ENCODE data around the gene DMRTB1.

DNA sequence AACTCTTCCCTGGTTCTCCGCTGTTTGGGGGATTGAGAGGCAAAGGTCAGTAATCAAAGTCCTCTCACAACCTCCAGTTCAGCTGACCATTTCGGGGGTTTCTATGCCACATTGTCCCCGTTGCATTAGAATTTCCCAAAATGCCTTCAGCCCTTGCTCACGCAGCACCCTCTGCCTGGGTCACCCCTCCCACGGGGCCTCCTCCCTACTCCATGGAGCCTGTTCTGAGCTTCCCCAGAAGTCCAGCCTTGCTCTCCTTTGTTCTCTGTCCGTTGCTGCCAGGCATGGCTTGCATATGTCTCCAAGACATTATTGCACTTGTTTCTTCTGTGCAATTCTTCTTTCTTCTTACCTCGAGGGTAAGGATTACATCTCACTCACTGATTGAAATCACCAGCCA, 16.5 kb downstream of the DMRTB1 start:
- TF ChIP-seq EGR1 (IDR thresholded peaks at IDR 0.05; ENCODE audit: borderline replicate concordance, low read depth, low read length) (no peak), SP4 (IDR thresholded peaks at IDR 0.05; ENCODE audit: low read length) (no peak), POLR2A (IDR thresholded peaks at IDR 0.05; ENCODE audit: control extremely low read depth in 1 of 2, low read depth in 2 of 2, low read length in 2 of 2) (no peak), TBP (IDR thresholded peaks at IDR 0.05; ENCODE audit: low read depth, low read length) (no peak), CHD2 (IDR thresholded peaks at IDR 0.05; ENCODE audit: low read length) (no peak), USF2 (IDR thresholded peaks at IDR 0.05; ENCODE audit: low read length) (no peak), EZH2 (IDR thresholded peaks at IDR 0.05; ENCODE audit: low read depth, low read length, severe bottlenecking) (no peak), EP300 (IDR thresholded peaks at IDR 0.05; ENCODE audit: borderline replicate concordance in 1 of 2, low read depth in 2 of 2, low read length in 2 of 2) (no peak)
- TF ChIP-seq, protein P1, sequence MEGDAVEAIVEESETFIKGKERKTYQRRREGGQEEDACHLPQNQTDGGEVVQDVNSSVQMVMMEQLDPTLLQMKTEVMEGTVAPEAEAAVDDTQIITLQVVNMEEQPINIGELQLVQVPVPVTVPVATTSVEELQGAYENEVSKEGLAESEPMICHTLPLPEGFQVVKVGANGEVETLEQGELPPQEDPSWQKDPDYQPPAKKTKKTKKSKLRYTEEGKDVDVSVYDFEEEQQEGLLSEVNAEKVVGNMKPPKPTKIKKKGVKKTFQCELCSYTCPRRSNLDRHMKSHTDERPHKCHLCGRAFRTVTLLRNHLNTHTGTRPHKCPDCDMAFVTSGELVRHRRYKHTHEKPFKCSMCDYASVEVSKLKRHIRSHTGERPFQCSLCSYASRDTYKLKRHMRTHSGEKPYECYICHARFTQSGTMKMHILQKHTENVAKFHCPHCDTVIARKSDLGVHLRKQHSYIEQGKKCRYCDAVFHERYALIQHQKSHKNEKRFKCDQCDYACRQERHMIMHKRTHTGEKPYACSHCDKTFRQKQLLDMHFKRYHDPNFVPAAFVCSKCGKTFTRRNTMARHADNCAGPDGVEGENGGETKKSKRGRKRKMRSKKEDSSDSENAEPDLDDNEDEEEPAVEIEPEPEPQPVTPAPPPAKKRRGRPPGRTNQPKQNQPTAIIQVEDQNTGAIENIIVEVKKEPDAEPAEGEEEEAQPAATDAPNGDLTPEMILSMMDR (IDR thresholded peaks at IDR 0.05; ENCODE audit: control extremely low read depth in 1 of 3, insufficient read depth in 1 of 3, low read depth in 1 of 3, low read length in 3 of 3), result no peak
- TF ChIP-seq, protein P2, sequence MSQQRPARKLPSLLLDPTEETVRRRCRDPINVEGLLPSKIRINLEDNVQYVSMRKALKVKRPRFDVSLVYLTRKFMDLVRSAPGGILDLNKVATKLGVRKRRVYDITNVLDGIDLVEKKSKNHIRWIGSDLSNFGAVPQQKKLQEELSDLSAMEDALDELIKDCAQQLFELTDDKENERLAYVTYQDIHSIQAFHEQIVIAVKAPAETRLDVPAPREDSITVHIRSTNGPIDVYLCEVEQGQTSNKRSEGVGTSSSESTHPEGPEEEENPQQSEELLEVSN (IDR thresholded peaks at IDR 0.05), result no peak
